Pancreas (tissue), 10 donors: ENCODE measurements around the gene HTRA1. TPM values are rescaled to one million over a fixed set of nuclear protein-coding genes. Genes with fewer than 3 reads are reported as not detected.

Source experiments
- ATAC-seq, 4 donors: fragments of 200-7000 bp; cut with Tn5 transposase; one replicate each; pipeline versions ENCODE4 v1.8.0 to v1.9.1; 2020; ENCODE audit warnings: mild to moderate bottlenecking in 4 of 4, moderate library complexity in 4 of 4
- DNase-seq, 6 donors: peaks; one replicate each; pipeline ENCODE4 v3.0.0-alpha.2; 2020
- FAIRE-seq: peaks from 2 replicates; lab custom pipeline; 2012; peaks lifted over from hg19 to GRCh38; lab: Jason Lieb, UNC
- H3K27ac ChIP-seq, 4 donors: fragments of 200-600 bp; sonication (generic); 1 replicate in 3 of 4; 2 replicates in 1 of 4; pipeline versions ENCODE4 v1.5.0 to v1.8.0; 2020
- H3K27me3 ChIP-seq, 4 donors: fragments of 200-600 bp; one replicate each; pipeline ENCODE4 v1.8.0; 2021
- H3K36me3 ChIP-seq, 3 donors: fragments of 200-600 bp; sonication (generic) in 1 of 3; one replicate each; pipeline versions ENCODE4 v1.5.0 to v1.8.0; 2020 to 2021
- H3K4me1 ChIP-seq, 3 donors: fragments of 200-600 bp; one replicate each; pipeline ENCODE4 v1.8.0; 2021
- H3K4me3 ChIP-seq, 4 donors: fragments of 200-600 bp; sonication (generic) in 2 of 4; one replicate each; pipeline versions ENCODE4 v1.5.0 to v1.8.0; 2020 to 2021
- H3K9me3 ChIP-seq, 4 donors: fragments of 200-600 bp; one replicate each; pipeline ENCODE4 v1.8.0; 2021
- CTCF ChIP-seq, 4 donors: fragments of 200-600 bp; sonication (generic) in 3 of 4; IDR thresholded peaks; one replicate each; pipeline versions ENCODE4 v1.5.0 to v1.8.0; 2021; ENCODE audit warnings: antibody characterized with exemption in 4 of 4
- WGBS, 2 donors: extraction: QIAGEN DNeasy Blood & Tissue Kit; methylation state at CpG; one replicate each; pipeline ENCODE4 v1.1.7; 2013; 5-methylcytosine and 5-hydroxymethylcytosine counted together
- intact Hi-C, 3 donors: fragments of 100-400 bp; cut with DNase I; formaldehyde crosslinking; loops; one replicate each; pipeline versions ENCODE4 v1.11.1 to v1.14.2; 2022
- polyA plus RNA-seq, 2 donors: library from polyadenylated mRNA; stranded (reverse); fragments of 200-250 nt; gene quantifications; one replicate each; pipeline ENCODE4 v1.2.3, GENCODE V29; 2013
- total RNA-seq, 6 donors: library from RNA; stranded (reverse); fragmentation: NEBNext Ultra II Directional in 4 of 6; extraction: Animal tissue kit (Norgen Biotek cat#: 25700) in 4 of 6; gene quantifications; one replicate each; pipeline versions ENCODE4 v1.2.1 to v1.2.4, GENCODE V29; 2021 to 2023
- donor health status: healthy with polysubstance abuse.
- donor health status: DM: no; HTN: no; CAD: no; lungs with moderate emphysema.
- donor health status: DM: no; HTN: no; CAD: no.
- donor health status: control.
- donor health status: control.
- donor health status: Bipolar disorder and iron deficiency.
- donor health status: DM: yes; HTN: yes; CAD: no.
- donor health status: DM: no; HTN: no; CAD: no.
- donor health status: DM: no; HTN: no; CAD: no.
- donor health status: DM: yes; HTN: yes; CAD: no.

The HTRA1 gene
- total and polyA plus RNA-seq, 8 donors = 10.4 to 83.0 (median 20.8) TPM

- no peak overlapping the region for H3K27ac ChIP-seq
- ATAC-seq = no peak
- no peaks in the 10 kb centered on the region for H3K36me3 ChIP-seq
- H3K4me3 ChIP-seq = no peak overlapping the region
- DNase-seq = no peak
- H3K9me3 ChIP-seq = no peaks in the 10 kb centered on the region
- WGBS, 2 donors = 76 to 83% methylated on average over 3 of the region's 3 CpGs
- H3K27me3 ChIP-seq = no peaks in the 10 kb centered on the region
- TF ChIP-seq CTCF (IDR thresholded peaks at IDR 0.05) = no peak
- H3K4me1 ChIP-seq = no peaks in the 10 kb centered on the region
- intact Hi-C loops = no loop called here
- FAIRE-seq = no peak
Measured at GRCh38 chr10:122510736-122511135, 49.4 kb downstream of the HTRA1 start.

GRCh38 chr10:122513053-122513452 lies 51.7 kb downstream of the HTRA1 start:
- no peak for ATAC-seq
- TF ChIP-seq CTCF (IDR thresholded peaks at IDR 0.05) = no peak
- intact Hi-C loops = no loop called here
- H3K9me3 ChIP-seq = no peaks in the 10 kb centered on the region
- H3K27me3 ChIP-seq = no peaks in the 10 kb centered on the region
- no peak overlapping the region for H3K4me3 ChIP-seq
- no peak overlapping the region for H3K27ac ChIP-seq
- no peaks in the 10 kb centered on the region for H3K4me1 ChIP-seq
- DNase-seq = no peak
- H3K36me3 ChIP-seq = no peaks in the 10 kb centered on the region
- WGBS, 2 donors = 88 to 95% methylated on average over 4 of the region's 4 CpGs
- no peak for FAIRE-seq

GRCh38 chr10:122514045-122514840 lies 52.9 kb downstream of the HTRA1 start:
- ATAC-seq = no peak
- 87 to 89% methylated on average over 22 of the region's 22 CpGs for WGBS, 2 donors
- Histone ChIP-seq H3K4me1 (no peaks in the 10 kb centered on the region), H3K36me3 (no peaks in the 10 kb centered on the region), H3K9me3 (no peaks in the 10 kb centered on the region), H3K27ac (no peak overlapping the region), H3K4me3 (no peak overlapping the region), H3K27me3 (no peaks in the 10 kb centered on the region)
- no peak for FAIRE-seq
- DNase-seq = no peak
- intact Hi-C loops = no loop called here
- no peak for TF ChIP-seq CTCF (IDR thresholded peaks at IDR 0.05)

GRCh38 chr10:122515022-122515424 lies 53.7 kb downstream of the HTRA1 start:
- intact Hi-C loops = no loop called here
- Histone ChIP-seq H3K27ac (no peak overlapping the region), H3K9me3 (no peaks in the 10 kb centered on the region), H3K27me3 (no peaks in the 10 kb centered on the region), H3K4me1 (no peaks in the 10 kb centered on the region), H3K4me3 (no peak overlapping the region), H3K36me3 (no peaks in the 10 kb centered on the region)
- no peak for TF ChIP-seq CTCF (IDR thresholded peaks at IDR 0.05)
- FAIRE-seq = no peak
- DNase-seq = no peak
- ATAC-seq = peak in 3 of 4 donors; percentile 34 to 51 (median 50)
- 84% methylated on average over 5 of the region's 5 CpGs for WGBS, 2 donors

GRCh38 chr10:122515588-122516231 lies 54.4 kb downstream of the HTRA1 start:
- Histone ChIP-seq H3K36me3 (no peaks in the 10 kb centered on the region), H3K27ac (no peak overlapping the region), H3K27me3 (no peaks in the 10 kb centered on the region), H3K4me1 (no peaks in the 10 kb centered on the region), H3K9me3 (no peaks in the 10 kb centered on the region), H3K4me3 (no peak overlapping the region)
- FAIRE-seq = no peak
- WGBS, 2 donors = 90 to 94% methylated on average over 16 of the region's 16 CpGs
- no peak for DNase-seq
- no peak for TF ChIP-seq CTCF (IDR thresholded peaks at IDR 0.05)
- ATAC-seq = peak in 3 of 4 donors; percentile 22 to 58 (median 24)
- intact Hi-C loops = no loop called here
